Measurements from ENCODE around the gene BHMT. TPM values are rescaled to one million over a fixed set of nuclear protein-coding genes. Genes with fewer than 3 reads are reported as not detected.
A peak's percentile ranks its signal among the peaks of the same experiment; 100 is the strongest.

The BHMT gene
- total RNA-seq, 2 experiments from 2014 or later: not detected

DNA sequence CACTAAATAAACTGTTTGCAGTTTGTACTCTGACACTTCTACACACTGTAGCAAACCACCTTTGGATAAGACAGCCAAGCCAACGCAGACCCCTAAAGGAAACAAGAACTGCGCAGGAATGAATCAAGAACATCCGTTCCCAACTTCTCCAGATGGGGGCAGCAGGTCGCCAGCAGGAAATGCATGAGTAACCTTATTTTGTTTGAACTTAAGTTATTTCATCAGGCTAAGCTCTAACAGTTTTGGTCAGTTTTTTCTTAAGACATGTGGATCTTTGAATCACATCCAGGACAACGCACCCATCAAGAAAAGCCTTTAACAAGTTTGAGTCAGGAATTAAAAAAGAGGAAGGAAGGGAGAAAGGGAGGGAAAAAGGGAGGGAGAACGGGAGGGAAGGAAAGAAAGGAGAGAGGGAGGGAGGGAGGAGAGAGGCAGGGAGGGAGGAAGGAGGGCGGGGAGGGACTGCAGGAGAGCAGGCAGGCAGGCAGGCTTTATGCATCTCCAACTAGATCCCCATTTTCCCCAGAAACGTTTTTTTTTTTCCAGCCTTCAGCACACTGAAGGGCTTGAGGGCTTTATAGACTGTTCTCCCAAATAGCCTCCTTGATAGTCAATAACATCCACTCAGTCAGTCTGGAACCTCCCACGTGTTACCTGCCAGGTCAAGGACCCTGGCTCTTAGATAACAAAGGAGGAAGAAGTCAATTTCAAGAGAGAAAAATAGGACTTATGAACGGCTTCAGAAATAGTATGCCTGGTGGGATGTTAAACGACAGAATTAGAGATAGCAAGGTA, 22.2 kb downstream of the BHMT start:
- intact Hi-C loops (cut with DNase I, micrococcal nuclease): loop anchor here (1.0 to 10.0 kb wide), 7 partner anchors 109 to 1171 kb away; no protein-coding TSS in a partner anchor
- POLR2A ChIA-PET: interaction anchor here (0.6 to 2.7 kb wide), 3 partner anchors 109 to 377 kb away, joined by 3 to 26 read pairs (median 3); partner anchors contain the start of gene ARSB
- H3K4me3 ChIP-seq (ENCODE audit: low read length): peak overlapping the region; percentile 17

DNA sequence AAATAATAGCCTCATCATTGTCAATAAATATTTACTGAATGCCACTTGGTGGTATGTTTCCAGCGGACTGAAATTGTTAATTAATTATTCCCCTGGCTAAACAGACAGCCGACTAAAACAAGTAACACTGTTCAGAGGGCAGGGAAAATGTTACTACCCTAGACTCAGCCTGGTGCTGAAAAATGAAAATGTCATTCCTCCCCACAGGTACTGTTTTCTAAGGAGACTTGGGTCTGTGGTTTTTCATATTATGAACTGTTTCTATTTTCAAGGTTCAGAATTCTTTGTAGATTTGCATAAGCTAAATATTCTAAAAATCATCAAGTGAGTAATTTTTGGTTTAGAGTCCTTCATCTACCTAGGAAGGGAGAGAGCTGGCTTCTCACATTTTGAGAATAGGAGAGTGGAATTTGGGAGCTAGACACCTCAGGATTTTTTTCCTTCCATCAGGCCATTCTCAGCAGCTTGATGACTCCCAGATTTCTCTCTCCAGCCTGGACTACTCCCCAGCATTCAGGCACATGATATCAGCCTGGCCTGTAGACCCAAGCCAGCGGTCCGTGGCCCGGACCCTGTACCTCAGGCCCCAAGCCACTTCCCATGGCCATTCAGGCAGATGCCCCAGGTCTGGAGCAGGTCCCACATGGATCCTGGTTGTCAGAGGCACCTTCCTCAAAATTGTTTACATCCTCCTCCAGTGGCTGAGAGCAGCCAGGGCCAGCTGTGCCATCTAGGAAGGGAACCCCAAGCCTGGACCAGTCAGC, 24.4 kb downstream of the BHMT start:
- H3K4me3 Mint-ChIP-seq: no peak overlapping the region
- Histone ChIP-seq H3K4me1 (ENCODE audit: insufficient read depth, low read length) (peaks cover 11% of the 10 kb centered on the region), H3K9me3 (ENCODE audit: control insufficient read depth in 1 of 2, insufficient read depth in 1 of 2, low read length in 2 of 2) (no peaks in the 10 kb centered on the region), H3K36me3 (ENCODE audit: insufficient read depth, low read length) (no peaks in the 10 kb centered on the region), H3K4me3 (ENCODE audit: low read length) (no peak overlapping the region), H3K27ac (ENCODE audit: low read depth in 1 of 2, low read length in 2 of 2) (no peak overlapping the region), H3K27me3 (ENCODE audit: control insufficient read depth in 1 of 2, insufficient read depth in 2 of 2, low read length in 2 of 2) (no peaks in the 10 kb centered on the region)
- no peak overlapping the region for H3K27ac Mint-ChIP-seq
- peaks cover 3% of the 10 kb centered on the region for H3K9me3 Mint-ChIP-seq
- peaks cover 10% of the 10 kb centered on the region for H3K4me1 Mint-ChIP-seq (ENCODE audit: low read depth)
- DNase-seq (no peak), ATAC-seq (ENCODE audit: poor library complexity) (no peak)
- ChIA-PET CTCF (no interaction called here), POLR2A (no interaction called here)
- TF ChIP-seq, protein P1, sequence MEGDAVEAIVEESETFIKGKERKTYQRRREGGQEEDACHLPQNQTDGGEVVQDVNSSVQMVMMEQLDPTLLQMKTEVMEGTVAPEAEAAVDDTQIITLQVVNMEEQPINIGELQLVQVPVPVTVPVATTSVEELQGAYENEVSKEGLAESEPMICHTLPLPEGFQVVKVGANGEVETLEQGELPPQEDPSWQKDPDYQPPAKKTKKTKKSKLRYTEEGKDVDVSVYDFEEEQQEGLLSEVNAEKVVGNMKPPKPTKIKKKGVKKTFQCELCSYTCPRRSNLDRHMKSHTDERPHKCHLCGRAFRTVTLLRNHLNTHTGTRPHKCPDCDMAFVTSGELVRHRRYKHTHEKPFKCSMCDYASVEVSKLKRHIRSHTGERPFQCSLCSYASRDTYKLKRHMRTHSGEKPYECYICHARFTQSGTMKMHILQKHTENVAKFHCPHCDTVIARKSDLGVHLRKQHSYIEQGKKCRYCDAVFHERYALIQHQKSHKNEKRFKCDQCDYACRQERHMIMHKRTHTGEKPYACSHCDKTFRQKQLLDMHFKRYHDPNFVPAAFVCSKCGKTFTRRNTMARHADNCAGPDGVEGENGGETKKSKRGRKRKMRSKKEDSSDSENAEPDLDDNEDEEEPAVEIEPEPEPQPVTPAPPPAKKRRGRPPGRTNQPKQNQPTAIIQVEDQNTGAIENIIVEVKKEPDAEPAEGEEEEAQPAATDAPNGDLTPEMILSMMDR (IDR thresholded peaks at IDR 0.05): no peak
- H3K27me3 Mint-ChIP-seq: peaks cover 4% of the 10 kb centered on the region
- intact Hi-C loops (cut with DNase I, micrococcal nuclease): loop anchor here in 1 of 2 experiments (10.0 kb wide), 2 partner anchors 251 to 1169 kb away; no protein-coding TSS in a partner anchor
- no peaks in the 10 kb centered on the region for H3K36me3 Mint-ChIP-seq (ENCODE audit: low read depth)

More for the DNA sequence above, 22.2 kb downstream of the BHMT start:
- DNase-seq (peak; percentile 21 to 77 (median 55)), ATAC-seq (ENCODE audit: poor library complexity) (peak; percentile 83)
- TF ChIP-seq, protein P1 (IDR thresholded peaks at IDR 0.05): peak; percentile 62
- peak overlapping the region; percentile 70 for H3K4me3 Mint-ChIP-seq
- peaks cover 11% of the 10 kb centered on the region for H3K4me1 ChIP-seq (ENCODE audit: insufficient read depth, low read length)
- no peaks in the 10 kb centered on the region for H3K9me3 ChIP-seq (ENCODE audit: control insufficient read depth in 1 of 2, insufficient read depth in 1 of 2, low read length in 2 of 2)
- peaks cover 10% of the 10 kb centered on the region for H3K4me1 Mint-ChIP-seq (ENCODE audit: low read depth)
- CTCF ChIA-PET: interaction anchor here (0.7 to 1.9 kb wide), 10 partner anchors 11 to 813 kb away, joined by 3 to 8 read pairs (median 4); no protein-coding TSS in a partner anchor
- peaks cover 4% of the 10 kb centered on the region for H3K27me3 Mint-ChIP-seq
- no peak overlapping the region for H3K27ac ChIP-seq (ENCODE audit: low read depth in 1 of 2, low read length in 2 of 2)
- H3K9me3 Mint-ChIP-seq: no peaks in the 10 kb centered on the region
- H3K36me3 ChIP-seq (ENCODE audit: insufficient read depth, low read length): no peaks in the 10 kb centered on the region
- H3K36me3 Mint-ChIP-seq (ENCODE audit: low read depth): no peaks in the 10 kb centered on the region
- no peak overlapping the region for H3K27ac Mint-ChIP-seq
- H3K27me3 ChIP-seq (ENCODE audit: control insufficient read depth in 1 of 2, insufficient read depth in 2 of 2, low read length in 2 of 2): no peaks in the 10 kb centered on the region

DNA sequence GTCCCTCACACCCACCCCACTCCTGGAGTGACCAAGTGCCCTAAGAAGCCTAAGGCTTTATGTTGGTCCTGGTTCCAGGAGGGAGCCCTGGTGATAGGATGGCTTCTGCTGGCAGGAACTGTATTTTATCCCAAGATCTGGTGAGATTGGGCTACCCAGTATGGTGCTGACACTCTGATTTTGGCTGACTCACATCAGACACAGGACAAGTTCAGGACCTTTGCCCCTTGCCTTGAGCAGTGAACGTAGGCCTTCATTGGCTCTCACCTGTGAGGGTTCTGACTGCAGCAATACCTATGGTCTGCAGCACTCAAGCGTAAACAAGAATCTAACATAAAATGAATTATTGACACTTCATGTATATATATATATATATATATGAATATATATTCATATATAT, 25.0 kb downstream of the BHMT start:
- ChIA-PET POLR2A (no interaction called here), CTCF (no interaction called here)
- Mint-ChIP-seq H3K9me3 (peaks cover 3% of the 10 kb centered on the region), H3K27me3 (peaks cover 4% of the 10 kb centered on the region), H3K4me1 (ENCODE audit: low read depth) (peaks cover 10% of the 10 kb centered on the region), H3K4me3 (no peak overlapping the region), H3K27ac (no peak overlapping the region), H3K36me3 (ENCODE audit: low read depth) (no peaks in the 10 kb centered on the region)
- H3K9me3 ChIP-seq (ENCODE audit: control insufficient read depth in 1 of 2, insufficient read depth in 1 of 2, low read length in 2 of 2): no peaks in the 10 kb centered on the region
- intact Hi-C loops (cut with DNase I, micrococcal nuclease): loop anchor here in 1 of 2 experiments (10.0 kb wide), 2 partner anchors 252 to 1168 kb away; no protein-coding TSS in a partner anchor
- no peak for ATAC-seq (ENCODE audit: poor library complexity)
- no peak overlapping the region for H3K4me3 ChIP-seq (ENCODE audit: low read length)
- H3K27me3 ChIP-seq (ENCODE audit: control insufficient read depth in 1 of 2, insufficient read depth in 2 of 2, low read length in 2 of 2): no peaks in the 10 kb centered on the region
- H3K36me3 ChIP-seq (ENCODE audit: insufficient read depth, low read length): no peaks in the 10 kb centered on the region
- peaks cover 11% of the 10 kb centered on the region for H3K4me1 ChIP-seq (ENCODE audit: insufficient read depth, low read length)
- H3K27ac ChIP-seq (ENCODE audit: low read depth in 1 of 2, low read length in 2 of 2): no peak overlapping the region
- TF ChIP-seq, protein P1 (IDR thresholded peaks at IDR 0.05): no peak
- DNase-seq: no peak
